Esophagus (tissue), 2 donors: ENCODE results near the gene PSMD13. TPM values are rescaled to one million over a fixed set of nuclear protein-coding genes. Genes with fewer than 3 reads are reported as not detected.

Experiments
- polyA plus RNA-seq, 2 donors: library from polyadenylated mRNA; stranded (reverse); fragments of 200-250 nt; gene quantifications; one replicate each; pipeline ENCODE4 v1.2.3, GENCODE V29; 2013
- donor health status: healthy with polysubstance abuse.
- donor health status: Bipolar disorder and iron deficiency.

PSMD13 gene
- polyA plus RNA-seq, 2 donors: 90.8 to 98.2 TPM

Other genes with a start within 250 kb of the PSMD13 start
- not detected for gene SCGB1C1, start 43.9 kb upstream of the PSMD13 start, polyA plus RNA-seq
- 10 to 100 TPM; 12.5 to 18.0 TPM for gene BET1L, start 29.6 kb upstream of the PSMD13 start, polyA plus RNA-seq
- 10 to 100 TPM; 31.2 to 42.8 TPM for gene RIC8A, start 29.3 kb upstream of the PSMD13 start, polyA plus RNA-seq
- gene SIRT3, start 634 bp upstream of the PSMD13 start, polyA plus RNA-seq: 10 to 100 TPM in 1 of 2 donors, 1 to 10 TPM in 1; 7.9 to 13.5 TPM
- gene NLRP6, start 41.4 kb downstream of the PSMD13 start, polyA plus RNA-seq: under 1 TPM; 0.05 to 0.06 TPM
- 10 to 100 TPM; 10.3 to 38.9 TPM for gene PGGHG, start 52.1 kb downstream of the PSMD13 start, polyA plus RNA-seq
- gene IFITM5, start 62.5 kb downstream of the PSMD13 start, polyA plus RNA-seq: not detected
- 100 to 1,000 TPM in 1 of 2 donors, 10 to 100 TPM in 1; 72.3 to 165 TPM for gene IFITM2, start 70.8 kb downstream of the PSMD13 start, polyA plus RNA-seq
- gene IFITM1, start 77.1 kb downstream of the PSMD13 start, polyA plus RNA-seq: 100 to 1,000 TPM in 1 of 2 donors, 10 to 100 TPM in 1; 48.2 to 112 TPM
- gene IFITM3, start 83.9 kb downstream of the PSMD13 start, polyA plus RNA-seq: 100 to 1,000 TPM; 243 to 450 TPM
- gene B4GALNT4, start 132.5 kb downstream of the PSMD13 start, polyA plus RNA-seq: 1 to 10 TPM; 5.0 to 5.2 TPM
- 100 to 1,000 TPM; 332 to 353 TPM for gene PKP3, start 157.2 kb downstream of the PSMD13 start, polyA plus RNA-seq
- 10 to 100 TPM; 25.4 to 41.7 TPM for gene SIGIRR, start 178.0 kb downstream of the PSMD13 start, polyA plus RNA-seq
- gene ANO9, start 205.0 kb downstream of the PSMD13 start, polyA plus RNA-seq: 10 to 100 TPM; 18.1 to 40.4 TPM
- gene PTDSS2, start 213.3 kb downstream of the PSMD13 start, polyA plus RNA-seq: 10 to 100 TPM; 12.4 to 20.5 TPM